ENCODE results near the gene AMDHD2.

GRCh38 chr16:2486645-2487516 lies 33.3 kb upstream of the AMDHD2 start:
- TF ChIP-seq CTCF (conservative IDR thresholded peaks at IDR 0.05; ENCODE audit: low read length) (no peak), EZH2phosphoT487 (IDR thresholded peaks at IDR 0.05; ENCODE audit: borderline replicate concordance) (no peak)
